PFSK-1 (cell line): Measurements from ENCODE around the gene MYH9.

ENCODE experiments used
- POLR2AphosphoS5 ChIP-seq: IDR thresholded peaks from 2 replicates; pipeline ENCODE4 v1.6.1; 2012; ENCODE audit warnings: low read depth, mild to moderate bottlenecking, control low read depth, low read length, moderate library complexity
- REST ChIP-seq, 2 experiments: IDR thresholded peaks; 2 replicates each; pipeline versions ENCODE4 v1.6.1 to v1.8.0; 2011 to 2012; ENCODE audit warnings: low read depth in 2 of 2, low read length in 2 of 2, control low read depth in 1 of 2, inconsistent platforms in 1 of 2, mild to moderate bottlenecking in 1 of 2, moderate library complexity in 1 of 2; ENCODE audit not compliant: insufficient read depth in 1 of 2

- no peak for TF ChIP-seq POLR2AphosphoS5
- no peak for TF ChIP-seq REST (IDR thresholded peaks at IDR 0.05; ENCODE audit: insufficient read depth in 1 of 2, low read depth in 2 of 2, low read length in 2 of 2)
Measured at GRCh38 chr22:36341640-36342041, 46.1 kb downstream of the MYH9 start.
